Astrocyte (in vitro differentiated cells and primary cell): ENCODE data around the gene UCK1. TPM values are rescaled to one million over a fixed set of nuclear protein-coding genes. Genes with fewer than 3 reads are reported as not detected.

Experiments used
- DNase-seq: peaks from one replicate; pipeline ENCODE4 v3.0.0-alpha.2; 2010; ENCODE audit warnings: low read depth
- FAIRE-seq: peaks from 2 replicates; lab custom pipeline; 2011; peaks lifted over from hg19 to GRCh38; lab: Jason Lieb, UNC
- H2AFZ ChIP-seq: 2 replicates; pipeline ENCODE4 v1.6.0; 2012; ENCODE audit warnings: low read depth, low read length, inconsistent platforms
- H3K27ac ChIP-seq: 2 replicates; pipeline ENCODE4 v1.5.1; 2011; ENCODE audit warnings: low read depth, low read length, inconsistent platforms
- H3K27me3 ChIP-seq: 2 replicates; pipeline ENCODE4 v1.6.0; 2011; ENCODE audit warnings: low read length, inconsistent platforms; ENCODE audit not compliant: insufficient read depth
- H3K36me3 ChIP-seq: 2 replicates; pipeline ENCODE4 v1.5.1; 2011; ENCODE audit warnings: low read length, inconsistent platforms; ENCODE audit not compliant: insufficient read depth
- H3K4me1 ChIP-seq: 2 replicates; pipeline ENCODE4 v1.5.1; 2011; ENCODE audit warnings: low read length, inconsistent platforms; ENCODE audit not compliant: insufficient read depth
- H3K4me2 ChIP-seq: 2 replicates; pipeline ENCODE4 v1.6.0; 2012; ENCODE audit warnings: low read length, inconsistent platforms
- H3K4me3 ChIP-seq: 2 replicates; pipeline ENCODE4 v1.5.1; 2011; ENCODE audit warnings: low read depth, mild to moderate bottlenecking, low read length, inconsistent platforms; ENCODE audit not compliant: insufficient read depth
- H3K79me2 ChIP-seq: 2 replicates; pipeline ENCODE4 v1.6.0; 2012; ENCODE audit warnings: mild to moderate bottlenecking, low read length, inconsistent platforms; ENCODE audit not compliant: insufficient read depth
- H3K9ac ChIP-seq: 2 replicates; pipeline ENCODE4 v1.6.0; 2012; ENCODE audit warnings: mild to moderate bottlenecking, low read length, inconsistent platforms
- H3K9me3 ChIP-seq: 2 replicates; pipeline ENCODE4 v1.5.1; 2012; ENCODE audit warnings: low read depth, mild to moderate bottlenecking, low read length, inconsistent platforms; ENCODE audit not compliant: insufficient read depth
- H4K20me1 ChIP-seq: 2 replicates; pipeline ENCODE4 v1.6.0; 2012; ENCODE audit warnings: low read length, inconsistent platforms; ENCODE audit not compliant: insufficient read depth
- H3K27ac Mint-ChIP-seq: one replicate; pipeline ENCODE4 v1.8.0; 2021; ENCODE audit warnings: mild to moderate bottlenecking, mixed read lengths; ENCODE audit not compliant: unreplicated experiment
- H3K27me3 Mint-ChIP-seq: one replicate; pipeline ENCODE4 v1.8.0; 2021; ENCODE audit warnings: low read depth, mixed read lengths; ENCODE audit not compliant: unreplicated experiment
- H3K36me3 Mint-ChIP-seq: one replicate; pipeline ENCODE4 v1.8.0; 2021; ENCODE audit warnings: low read depth, mixed read lengths; ENCODE audit not compliant: unreplicated experiment
- H3K4me1 Mint-ChIP-seq: one replicate; pipeline ENCODE4 v1.8.0; 2021; ENCODE audit warnings: low read depth, mixed read lengths; ENCODE audit not compliant: unreplicated experiment
- H3K4me3 Mint-ChIP-seq: one replicate; pipeline ENCODE4 v1.8.0; 2021; ENCODE audit warnings: mild to moderate bottlenecking, moderate library complexity, mixed read lengths; ENCODE audit not compliant: unreplicated experiment
- H3K9me3 Mint-ChIP-seq: one replicate; pipeline ENCODE4 v1.8.0; 2021; ENCODE audit warnings: mild to moderate bottlenecking, mixed read lengths; ENCODE audit not compliant: unreplicated experiment
- CTCF ChIP-seq: IDR thresholded peaks from 2 replicates; pipeline ENCODE4 v1.5.1; 2011; ENCODE audit warnings: low read depth, mild to moderate bottlenecking, inconsistent platforms, low read length, moderate library complexity; ENCODE audit not compliant: insufficient read depth
- EZH2 ChIP-seq: IDR thresholded peaks from 2 replicates; pipeline ENCODE4 v1.6.1; 2012; ENCODE audit warnings: mild to moderate bottlenecking, low read length, inconsistent platforms; ENCODE audit not compliant: insufficient read depth
- total RNA-seq: library from RNA; stranded (reverse); gene quantifications from 2 replicates; pipeline ENCODE4 v1.2.1, GENCODE V29; 2021

Gene UCK1
- total RNA-seq, 1 donor from 2014 or later = 15.4 TPM

GRCh38 chr9:131577005-131578000 lies 46.2 kb upstream of the UCK1 start:
- H3K4me3 Mint-ChIP-seq = no peak overlapping the region
- no peaks in the 10 kb centered on the region for H3K36me3 ChIP-seq
- TF ChIP-seq CTCF (no peak), EZH2 (no peak)
- H3K79me2 ChIP-seq = no peaks in the 10 kb centered on the region
- no peaks in the 10 kb centered on the region for H3K27me3 Mint-ChIP-seq
- peaks cover 8% of the 10 kb centered on the region for H3K36me3 Mint-ChIP-seq
- no peaks in the 10 kb centered on the region for H3K9me3 ChIP-seq
- no peaks in the 10 kb centered on the region for H4K20me1 ChIP-seq
- DNase-seq (no peak), FAIRE-seq (no peak)
- no peak overlapping the region for H3K27ac Mint-ChIP-seq
- no peak overlapping the region for H3K4me3 ChIP-seq
- no peak overlapping the region for H2AFZ ChIP-seq
- H3K4me2 ChIP-seq = no peak overlapping the region
- H3K27ac ChIP-seq = no peak overlapping the region
- H3K4me1 Mint-ChIP-seq = no peaks in the 10 kb centered on the region
- no peak overlapping the region for H3K9ac ChIP-seq
- no peaks in the 10 kb centered on the region for H3K27me3 ChIP-seq
- H3K4me1 ChIP-seq = no peaks in the 10 kb centered on the region
- no peaks in the 10 kb centered on the region for H3K9me3 Mint-ChIP-seq

DNA sequence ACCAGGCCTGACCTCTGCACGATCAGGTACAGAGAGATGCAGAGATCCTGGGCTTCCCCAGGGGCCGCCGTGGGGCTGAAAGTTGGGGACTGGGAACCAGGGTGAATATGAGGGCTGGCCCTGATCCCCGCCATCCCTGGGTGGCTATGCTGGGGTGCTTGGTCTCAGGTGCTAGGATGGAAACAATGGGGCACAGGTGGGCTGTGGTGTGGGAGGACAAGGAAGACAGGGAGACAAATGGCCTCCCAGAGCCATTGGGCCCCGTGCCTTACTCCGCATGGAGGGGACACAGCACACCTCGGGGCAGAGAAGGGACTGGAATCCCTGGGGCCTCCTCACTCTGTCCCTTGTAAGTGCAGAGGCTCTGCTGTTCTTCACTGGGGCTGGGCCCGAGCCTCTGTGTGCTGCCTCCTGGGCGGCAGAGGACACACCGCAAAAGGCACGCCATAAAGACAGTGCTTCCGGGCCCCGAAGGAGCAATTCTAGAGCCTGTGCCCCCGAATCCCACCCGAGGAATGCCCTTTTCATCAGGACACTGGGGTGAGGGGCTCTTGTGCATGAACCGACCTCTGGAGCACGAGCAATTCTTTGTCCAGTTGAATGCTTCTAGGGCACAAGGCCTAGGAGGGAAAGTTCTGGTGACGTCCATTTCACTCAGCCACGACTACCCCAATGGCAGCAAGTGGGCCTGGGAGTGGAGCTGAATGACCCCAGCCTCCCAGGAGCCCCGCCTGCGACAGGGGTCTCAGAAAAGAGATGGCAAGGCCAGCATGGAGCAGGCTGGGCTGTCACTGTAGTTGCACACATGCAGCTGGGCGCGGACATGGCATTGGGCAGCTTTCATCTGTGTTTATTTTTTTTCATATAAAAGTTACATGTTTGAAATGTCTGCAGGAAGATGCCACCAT lies 45.1 kb upstream of the UCK1 start:
- H3K4me3 Mint-ChIP-seq = no peak overlapping the region
- no peaks in the 10 kb centered on the region for H3K4me1 Mint-ChIP-seq
- no peaks in the 10 kb centered on the region for H3K9me3 Mint-ChIP-seq
- Histone ChIP-seq H3K36me3 (no peaks in the 10 kb centered on the region), H4K20me1 (no peaks in the 10 kb centered on the region), H2AFZ (no peak overlapping the region), H3K27me3 (no peaks in the 10 kb centered on the region), H3K9me3 (no peaks in the 10 kb centered on the region), H3K4me1 (no peaks in the 10 kb centered on the region), H3K9ac (no peak overlapping the region), H3K4me3 (no peak overlapping the region), H3K4me2 (no peak overlapping the region), H3K27ac (no peak overlapping the region), H3K79me2 (no peaks in the 10 kb centered on the region)
- DNase-seq (no peak), FAIRE-seq (no peak)
- H3K36me3 Mint-ChIP-seq = peaks cover 5% of the 10 kb centered on the region
- no peak overlapping the region for H3K27ac Mint-ChIP-seq
- H3K27me3 Mint-ChIP-seq = no peaks in the 10 kb centered on the region
- TF ChIP-seq CTCF (no peak), EZH2 (no peak)
